Liver (tissue), 9 donors: ENCODE measurements around the gene DEAF1. TPM values are rescaled to one million over a fixed set of nuclear protein-coding genes. Genes with fewer than 3 reads are reported as not detected.

Experiments
- DNase-seq: peaks from one replicate; pipeline ENCODE4 v3.0.0-alpha.2; 2017; ENCODE audit warnings: low spot score
- H3K27ac ChIP-seq, 2 donors: one replicate each; pipeline ENCODE4 v1.7.0; 2013; ENCODE audit warnings: inconsistent platforms in 2 of 2, low read length in 2 of 2, control low read depth in 1 of 2, low read depth in 1 of 2, mild to moderate bottlenecking in 1 of 2
- H3K27me3 ChIP-seq, 4 donors: one replicate each; pipeline versions ENCODE4 v1.6.1 to v1.7.0; 2013; ENCODE audit warnings: low read length in 3 of 4, inconsistent platforms in 1 of 4, mild to moderate bottlenecking in 1 of 4, moderate library complexity in 1 of 4; ENCODE audit not compliant: control insufficient read depth in 4 of 4, insufficient read depth in 4 of 4
- H3K36me3 ChIP-seq, 4 donors: one replicate each; pipeline versions ENCODE4 v1.6.1 to v1.7.0; 2013; ENCODE audit warnings: low read length in 3 of 4, mild to moderate bottlenecking in 3 of 4, low read depth in 1 of 4, moderate library complexity in 1 of 4; ENCODE audit not compliant: control insufficient read depth in 4 of 4, insufficient read depth in 3 of 4
- H3K4me1 ChIP-seq, 4 donors: one replicate each; pipeline versions ENCODE4 v1.6.1 to v1.7.0; 2013; ENCODE audit warnings: low read length in 3 of 4, mild to moderate bottlenecking in 3 of 4, moderate library complexity in 1 of 4; ENCODE audit not compliant: control insufficient read depth in 4 of 4, insufficient read depth in 4 of 4
- H3K4me3 ChIP-seq, 3 donors: one replicate each; pipeline versions ENCODE4 v1.6.1 to v1.7.0; 2013; ENCODE audit warnings: low read length in 3 of 3, control low read depth in 1 of 3, low read depth in 1 of 3, mild to moderate bottlenecking in 1 of 3
- H3K9ac ChIP-seq, 2 donors: one replicate each; pipeline ENCODE4 v1.7.0; 2013; ENCODE audit warnings: low read length in 2 of 2, mild to moderate bottlenecking in 2 of 2, moderate library complexity in 2 of 2, control low read depth in 1 of 2, low read depth in 1 of 2
- H3K9me3 ChIP-seq, 4 donors: one replicate each; pipeline versions ENCODE4 v1.6.1 to v1.7.0; 2013; ENCODE audit warnings: low read length in 3 of 4; ENCODE audit not compliant: control insufficient read depth in 4 of 4
- ATF3 ChIP-seq: IDR thresholded peaks from 2 replicates; pipeline ENCODE4 v1.6.1; 2016; ENCODE audit warnings: antibody characterized with exemption
- CTCF ChIP-seq: fragments of 150-350 bp; IDR thresholded peaks from 2 replicates; pipeline ENCODE4 v1.5.1; 2017; ENCODE audit warnings: improper control_type of control experiment, low read depth, low read length; ENCODE audit not compliant: missing input control
- FOXA1 ChIP-seq: IDR thresholded peaks from 2 replicates; pipeline ENCODE4 v1.6.1; 2016; ENCODE audit warnings: antibody characterized with exemption
- FOXA2 ChIP-seq: IDR thresholded peaks from 2 replicates; pipeline ENCODE4 v1.6.1; 2016; ENCODE audit warnings: antibody characterized with exemption
- GABPA ChIP-seq, 2 donors: IDR thresholded peaks in 1 of 2; conservative IDR thresholded peaks in 1 of 2; 2 replicates each; pipeline ENCODE4 v1.6.1; 2016; ENCODE audit warnings: antibody characterized with exemption in 2 of 2, mild to moderate bottlenecking in 1 of 2, moderate library complexity in 1 of 2
- HNF4G ChIP-seq: IDR thresholded peaks from 2 replicates; pipeline ENCODE4 v1.6.1; 2016; ENCODE audit warnings: antibody characterized with exemption
- JUND ChIP-seq, 2 donors: IDR thresholded peaks; 2 replicates each; pipeline ENCODE4 v1.6.1; 2016; ENCODE audit warnings: antibody characterized with exemption in 2 of 2
- MAX ChIP-seq: IDR thresholded peaks from 2 replicates; pipeline ENCODE4 v1.6.1; 2016; ENCODE audit warnings: antibody characterized with exemption
- NR2F2 ChIP-seq: IDR thresholded peaks from 2 replicates; pipeline ENCODE4 v1.6.1; 2016; ENCODE audit warnings: antibody characterized with exemption
- RAD21 ChIP-seq, 2 donors: IDR thresholded peaks; 2 replicates each; pipeline ENCODE4 v1.6.1; 2016; ENCODE audit warnings: antibody characterized with exemption in 2 of 2, mild to moderate bottlenecking in 2 of 2
- REST ChIP-seq: IDR thresholded peaks from 2 replicates; pipeline ENCODE4 v1.6.1; 2016; ENCODE audit warnings: antibody characterized with exemption, mild to moderate bottlenecking
- RXRA ChIP-seq, 2 donors: IDR thresholded peaks; 2 replicates each; pipeline ENCODE4 v1.6.1; 2017 to 2018; ENCODE audit warnings: antibody characterized with exemption in 2 of 2, mild to moderate bottlenecking in 1 of 2
- SP1 ChIP-seq: IDR thresholded peaks from 2 replicates; pipeline ENCODE4 v1.6.1; 2018; ENCODE audit warnings: antibody characterized with exemption, mild to moderate bottlenecking
- TAF1 ChIP-seq: conservative IDR thresholded peaks from 2 replicates; pipeline ENCODE4 v1.6.1; 2016; ENCODE audit warnings: antibody characterized with exemption, mild to moderate bottlenecking
- YY1 ChIP-seq: IDR thresholded peaks from 2 replicates; pipeline ENCODE4 v1.6.1; 2016; ENCODE audit warnings: antibody characterized with exemption, mild to moderate bottlenecking
- ZBTB33 ChIP-seq: IDR thresholded peaks from 2 replicates; pipeline ENCODE4 v1.6.1; 2016; ENCODE audit warnings: antibody characterized with exemption
- whole genome bisulfite sequencing: extraction: QIAGEN DNeasy Blood & Tissue Kit; methylation state at CpG from one replicate; pipeline ENCODE4 v1.1.7; 2013; 5-methylcytosine and 5-hydroxymethylcytosine counted together
- polyA plus RNA-seq, 2 donors: library from polyadenylated mRNA; stranded (reverse) in 1 of 2; unstranded in 1 of 2; fragments of 200-250 nt in 1 of 2; fragments of >200 nt in 1 of 2; fragmentation: Nextera tagmentation in 1 of 2; extraction: Ambion mirVana in 1 of 2; gene quantifications; one replicate each; pipeline versions ENCODE4 v1.2.1 to v1.2.3, GENCODE V29; 2013 to 2015
- total RNA-seq, 2 donors: library from RNA; depleted of rRNA; stranded (reverse); fragments of >200 nt; gene quantifications; one replicate each; pipeline ENCODE4 v1.2.3, GENCODE V29; 2014
- donor health status: healthy.
- donor health status: healthy.
- donor health status: healthy.
- donor health status: healthy.
- donor health status: healthy.

DEAF1 gene
- total and polyA plus RNA-seq, 4 donors, result 7.0 to 11.4 (median 10.1) TPM

- TF ChIP-seq CTCF (no peak), MAX (no peak)
Observed at GRCh38 chr11:645536-645935, 49.5 kb downstream of the DEAF1 start (continued).

GRCh38 chr11:643849-644738 lies 50.9 kb downstream of the DEAF1 start:
- TF ChIP-seq SP1 (no peak), RAD21 (IDR thresholded peaks at IDR 0.05) (no peak), NR2F2 (no peak), RXRA (IDR thresholded peaks at IDR 0.05) (no peak), ATF3 (no peak), MAX (no peak), ZBTB33 (no peak), FOXA2 (no peak)
- no peak for DNase-seq
- Histone ChIP-seq H3K4me3 (no peak overlapping the region), H3K27me3 (no peaks in the 10 kb centered on the region), H3K9me3 (no peaks in the 10 kb centered on the region), H3K9ac (no peak overlapping the region), H3K36me3 (peaks cover 0 to 8% (median 2%) of the 10 kb centered on the region in 4 donors), H3K27ac (no peak overlapping the region), H3K4me1 (peaks cover 2 to 14% (median 5%) of the 10 kb centered on the region in 4 donors)
- WGBS, result 90% methylated on average over 50 of the region's 50 CpGs

GRCh38 chr11:643366-643765 lies 51.7 kb downstream of the DEAF1 start:
- no peak overlapping the region for H3K27ac ChIP-seq
- WGBS, result 97% methylated on average over 9 of the region's 9 CpGs
- peaks cover 0 to 8% (median 2%) of the 10 kb centered on the region in 4 donors for H3K36me3 ChIP-seq
- TF ChIP-seq FOXA1 (no peak), ATF3 (no peak), NR2F2 (no peak), HNF4G (no peak), RXRA (IDR thresholded peaks at IDR 0.05) (no peak), GABPA (IDR thresholded peaks at IDR 0.05 in 1 of 2, conservative IDR thresholded peaks at IDR 0.05 in 1 of 2) (no peak), YY1 (no peak), TAF1 (no peak), JUND (IDR thresholded peaks at IDR 0.05) (no peak), REST (no peak), CTCF (no peak), RAD21 (IDR thresholded peaks at IDR 0.05) (no peak)
- peaks cover 1 to 14% (median 5%) of the 10 kb centered on the region in 4 donors for H3K4me1 ChIP-seq
- no peak overlapping the region for H3K4me3 ChIP-seq
- H3K9me3 ChIP-seq, result no peaks in the 10 kb centered on the region
- no peaks in the 10 kb centered on the region for H3K27me3 ChIP-seq
- DNase-seq, result no peak
- no peak overlapping the region for H3K9ac ChIP-seq
